ENCODE results near the gene ZFP64. TPM values are rescaled to one million over a fixed set of nuclear protein-coding genes. Genes with fewer than 3 reads are reported as not detected.
A peak's percentile ranks its signal among the peaks of the same experiment; 100 is the strongest.
"Not testable (repeated sequence)": the region's sequence is repeated elsewhere in the genome, so short reads cannot be mapped to it uniquely, and the experiment has no call there.

Gene ZFP64
- total RNA-seq, 1 experiment from 2014 or later: 4.9 TPM

GRCh38 chr20:52210037-52210990, 18.7 kb upstream of the ZFP64 start:
- no peak for DNase-seq (ENCODE audit: low read depth)
- in situ Hi-C loops (cut with HindIII; ENCODE audit: low pct_unique_long_range_greater_than_20kb, low sequenced_read_pairs): no loop called here

- in situ Hi-C loops (cut with HindIII; ENCODE audit: low pct_unique_long_range_greater_than_20kb, low sequenced_read_pairs): no loop called here
These were observed 17.6 kb upstream of the ZFP64 start for GRCh38 chr20:52209154-52209571.

GRCh38 chr20:52207020-52207810, 15.6 kb upstream of the ZFP64 start:
- in situ Hi-C loops (cut with HindIII; ENCODE audit: low pct_unique_long_range_greater_than_20kb, low sequenced_read_pairs): no loop called here
- DNase-seq (ENCODE audit: low read depth): no peak

More at GRCh38 chr20:52209154-52209571, 17.6 kb upstream of the ZFP64 start:
- DNase-seq (ENCODE audit: low read depth): no peak

- in situ Hi-C loops (cut with HindIII; ENCODE audit: low pct_unique_long_range_greater_than_20kb, low sequenced_read_pairs): no loop called here
- DNase-seq (ENCODE audit: low read depth): no peak
These were observed 12.6 kb upstream of the ZFP64 start for GRCh38 chr20:52204136-52204535.

- no peak for DNase-seq (ENCODE audit: low read depth)
- in situ Hi-C loops (cut with HindIII; ENCODE audit: low pct_unique_long_range_greater_than_20kb, low sequenced_read_pairs): no loop called here
These were observed 9.8 kb upstream of the ZFP64 start for GRCh38 chr20:52201395-52201794.

- in situ Hi-C loops (cut with HindIII; ENCODE audit: low pct_unique_long_range_greater_than_20kb, low sequenced_read_pairs): no loop called here
- no peak for DNase-seq (ENCODE audit: low read depth)
These were observed 9.3 kb upstream of the ZFP64 start for GRCh38 chr20:52200870-52201269.

- no peak for DNase-seq (ENCODE audit: low read depth)
- in situ Hi-C loops (cut with HindIII; ENCODE audit: low pct_unique_long_range_greater_than_20kb, low sequenced_read_pairs): no loop called here
These were observed 5.3 kb upstream of the ZFP64 start for GRCh38 chr20:52196845-52197244.

- peak; percentile 26 for DNase-seq (ENCODE audit: low read depth)
- in situ Hi-C loops (cut with HindIII; ENCODE audit: low pct_unique_long_range_greater_than_20kb, low sequenced_read_pairs): no loop called here
These were observed 2.4 kb upstream of the ZFP64 start for GRCh38 chr20:52193886-52194545.

- no peak for DNase-seq (ENCODE audit: low read depth)
- in situ Hi-C loops (cut with HindIII; ENCODE audit: low pct_unique_long_range_greater_than_20kb, low sequenced_read_pairs): no loop called here
These were observed 1.6 kb upstream of the ZFP64 start for GRCh38 chr20:52193133-52193532.

GRCh38 chr20:52192719-52193007, 1.1 kb upstream of the ZFP64 start:
- in situ Hi-C loops (cut with HindIII; ENCODE audit: low pct_unique_long_range_greater_than_20kb, low sequenced_read_pairs); DNase-seq (ENCODE audit: low read depth): not testable (repeated sequence)

GRCh38 chr20:52191916-52192718, 538 bp upstream of the ZFP64 start:
- DNase-seq (ENCODE audit: low read depth): peak; percentile 78
- in situ Hi-C loops (cut with HindIII; ENCODE audit: low pct_unique_long_range_greater_than_20kb, low sequenced_read_pairs): no loop called here

- DNase-seq (ENCODE audit: low read depth): peak; percentile 60
- in situ Hi-C loops (cut with HindIII; ENCODE audit: low pct_unique_long_range_greater_than_20kb, low sequenced_read_pairs): no loop called here
These were observed 995 bp downstream of the ZFP64 start for GRCh38 chr20:52190437-52191131.

GRCh38 chr20:52181766-52182165, 9.8 kb downstream of the ZFP64 start:
- no peak for DNase-seq (ENCODE audit: low read depth)
- in situ Hi-C loops (cut with HindIII; ENCODE audit: low pct_unique_long_range_greater_than_20kb, low sequenced_read_pairs): no loop called here

GRCh38 chr20:52180180-52180840, 11.3 kb downstream of the ZFP64 start:
- no peak for DNase-seq (ENCODE audit: low read depth)
- in situ Hi-C loops (cut with HindIII; ENCODE audit: low pct_unique_long_range_greater_than_20kb, low sequenced_read_pairs): no loop called here

- in situ Hi-C loops (cut with HindIII; ENCODE audit: low pct_unique_long_range_greater_than_20kb, low sequenced_read_pairs): no loop called here
- no peak for DNase-seq (ENCODE audit: low read depth)
These were observed 12.0 kb downstream of the ZFP64 start for GRCh38 chr20:52179331-52180179.

- in situ Hi-C loops (cut with HindIII; ENCODE audit: low pct_unique_long_range_greater_than_20kb, low sequenced_read_pairs): no loop called here
These were observed 12.9 kb downstream of the ZFP64 start for GRCh38 chr20:52178691-52179090.

More at GRCh38 chr20:52178691-52179090, 12.9 kb downstream of the ZFP64 start:
- DNase-seq (ENCODE audit: low read depth): no peak
